ENCODE measurements around the gene TRIM72. TPM values are rescaled to one million over a fixed set of nuclear protein-coding genes. Genes with fewer than 3 reads are reported as not detected.

TRIM72 gene
- total RNA-seq, 1 experiment from 2014 or later, result 1.8 TPM

DNA sequence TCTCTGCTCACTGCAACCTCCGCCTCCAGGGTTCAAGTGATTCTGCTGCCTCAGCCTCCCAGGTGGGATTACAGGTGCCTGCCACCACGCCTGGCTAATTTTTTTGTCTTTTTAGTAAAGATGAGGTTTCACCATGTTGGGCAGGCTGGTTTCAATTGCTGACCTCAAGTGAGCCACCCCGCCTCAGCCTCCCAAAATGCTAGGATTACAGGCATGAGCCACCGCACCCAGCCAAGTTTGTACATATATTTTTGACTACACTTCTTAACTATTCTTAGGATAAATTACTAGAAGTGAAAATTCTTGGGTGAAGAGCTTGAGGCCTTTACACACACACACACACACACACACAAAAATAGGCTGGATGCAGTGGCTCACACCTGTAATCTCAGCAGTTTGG is 44.4 kb downstream of the TRIM72 start (continued):
- no peak for TF ChIP-seq MYBL2 (CRISPR knock-in tag; IDR thresholded peaks at IDR 0.05)
- TF ChIP-seq TP53 (CRISPR knock-in tag; IDR thresholded peaks at IDR 0.05), result no peak

DNA sequence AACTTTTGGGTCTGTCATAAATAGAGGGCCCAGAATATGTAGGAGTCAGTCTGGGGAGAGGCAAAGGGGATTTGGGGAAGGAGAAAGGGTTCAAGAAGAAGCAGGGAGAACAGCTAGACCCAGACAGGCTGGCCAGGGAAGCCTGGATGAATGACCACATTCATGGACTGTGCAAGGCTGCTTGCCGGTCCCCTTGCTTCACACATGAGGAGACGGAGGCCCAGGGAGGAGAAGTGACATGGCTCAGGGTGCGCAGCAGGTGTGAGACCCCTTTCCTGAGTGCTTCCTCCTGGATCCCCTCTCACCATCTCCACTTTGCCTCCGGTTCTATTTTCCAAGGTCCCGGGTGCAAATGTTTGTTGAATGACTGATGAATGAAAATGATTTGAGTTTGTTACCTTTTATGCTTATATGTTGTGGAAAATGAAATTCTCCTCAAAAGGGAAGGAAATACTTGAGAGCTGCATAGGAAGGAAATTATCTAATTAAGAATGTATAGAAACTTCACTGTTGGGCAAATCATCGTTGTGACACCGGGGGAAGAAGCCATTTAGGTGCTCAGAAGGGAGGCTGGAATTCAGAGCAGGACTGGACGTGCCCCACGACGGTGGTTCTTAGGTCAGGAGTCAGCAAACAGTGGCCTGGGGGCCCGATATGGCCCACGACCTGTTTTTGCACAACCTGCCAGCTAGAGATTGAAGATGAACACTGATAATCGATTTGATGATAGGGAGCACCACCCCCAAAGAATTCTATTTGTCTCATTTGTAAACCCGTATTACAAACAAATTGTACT is 46.4 kb downstream of the TRIM72 start:
- peaks cover 6% of the 10 kb centered on the region; the same call in 1 of the 2 replicates for H3K27me3 Mint-ChIP-seq (ENCODE audit: low read depth)
- POLR2A ChIA-PET, result no interaction called here
- H3K4me1 Mint-ChIP-seq, result peaks cover 3% of the 10 kb centered on the region
- no peak for ATAC-seq
- CTCF ChIA-PET, result no interaction called here
- no peak overlapping the region for H3K4me3 Mint-ChIP-seq
- no peaks in the 10 kb centered on the region for H3K9me3 Mint-ChIP-seq
- no peak overlapping the region for H3K27ac Mint-ChIP-seq
- TF ChIP-seq, protein P1, sequence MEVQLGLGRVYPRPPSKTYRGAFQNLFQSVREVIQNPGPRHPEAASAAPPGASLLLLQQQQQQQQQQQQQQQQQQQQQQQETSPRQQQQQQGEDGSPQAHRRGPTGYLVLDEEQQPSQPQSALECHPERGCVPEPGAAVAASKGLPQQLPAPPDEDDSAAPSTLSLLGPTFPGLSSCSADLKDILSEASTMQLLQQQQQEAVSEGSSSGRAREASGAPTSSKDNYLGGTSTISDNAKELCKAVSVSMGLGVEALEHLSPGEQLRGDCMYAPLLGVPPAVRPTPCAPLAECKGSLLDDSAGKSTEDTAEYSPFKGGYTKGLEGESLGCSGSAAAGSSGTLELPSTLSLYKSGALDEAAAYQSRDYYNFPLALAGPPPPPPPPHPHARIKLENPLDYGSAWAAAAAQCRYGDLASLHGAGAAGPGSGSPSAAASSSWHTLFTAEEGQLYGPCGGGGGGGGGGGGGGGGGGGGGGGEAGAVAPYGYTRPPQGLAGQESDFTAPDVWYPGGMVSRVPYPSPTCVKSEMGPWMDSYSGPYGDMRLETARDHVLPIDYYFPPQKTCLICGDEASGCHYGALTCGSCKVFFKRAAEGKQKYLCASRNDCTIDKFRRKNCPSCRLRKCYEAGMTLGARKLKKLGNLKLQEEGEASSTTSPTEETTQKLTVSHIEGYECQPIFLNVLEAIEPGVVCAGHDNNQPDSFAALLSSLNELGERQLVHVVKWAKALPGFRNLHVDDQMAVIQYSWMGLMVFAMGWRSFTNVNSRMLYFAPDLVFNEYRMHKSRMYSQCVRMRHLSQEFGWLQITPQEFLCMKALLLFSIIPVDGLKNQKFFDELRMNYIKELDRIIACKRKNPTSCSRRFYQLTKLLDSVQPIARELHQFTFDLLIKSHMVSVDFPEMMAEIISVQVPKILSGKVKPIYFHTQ (CRISPR knock-in tag; IDR thresholded peaks at IDR 0.05), result no peak
- TF ChIP-seq, protein P2, sequence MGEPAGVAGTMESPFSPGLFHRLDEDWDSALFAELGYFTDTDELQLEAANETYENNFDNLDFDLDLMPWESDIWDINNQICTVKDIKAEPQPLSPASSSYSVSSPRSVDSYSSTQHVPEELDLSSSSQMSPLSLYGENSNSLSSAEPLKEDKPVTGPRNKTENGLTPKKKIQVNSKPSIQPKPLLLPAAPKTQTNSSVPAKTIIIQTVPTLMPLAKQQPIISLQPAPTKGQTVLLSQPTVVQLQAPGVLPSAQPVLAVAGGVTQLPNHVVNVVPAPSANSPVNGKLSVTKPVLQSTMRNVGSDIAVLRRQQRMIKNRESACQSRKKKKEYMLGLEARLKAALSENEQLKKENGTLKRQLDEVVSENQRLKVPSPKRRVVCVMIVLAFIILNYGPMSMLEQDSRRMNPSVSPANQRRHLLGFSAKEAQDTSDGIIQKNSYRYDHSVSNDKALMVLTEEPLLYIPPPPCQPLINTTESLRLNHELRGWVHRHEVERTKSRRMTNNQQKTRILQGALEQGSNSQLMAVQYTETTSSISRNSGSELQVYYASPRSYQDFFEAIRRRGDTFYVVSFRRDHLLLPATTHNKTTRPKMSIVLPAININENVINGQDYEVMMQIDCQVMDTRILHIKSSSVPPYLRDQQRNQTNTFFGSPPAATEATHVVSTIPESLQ (CRISPR knock-in tag; IDR thresholded peaks at IDR 0.05), result no peak
- no peak for TF ChIP-seq ETV6 (CRISPR knock-in tag; IDR thresholded peaks at IDR 0.05)
- TF ChIP-seq, protein P3, sequence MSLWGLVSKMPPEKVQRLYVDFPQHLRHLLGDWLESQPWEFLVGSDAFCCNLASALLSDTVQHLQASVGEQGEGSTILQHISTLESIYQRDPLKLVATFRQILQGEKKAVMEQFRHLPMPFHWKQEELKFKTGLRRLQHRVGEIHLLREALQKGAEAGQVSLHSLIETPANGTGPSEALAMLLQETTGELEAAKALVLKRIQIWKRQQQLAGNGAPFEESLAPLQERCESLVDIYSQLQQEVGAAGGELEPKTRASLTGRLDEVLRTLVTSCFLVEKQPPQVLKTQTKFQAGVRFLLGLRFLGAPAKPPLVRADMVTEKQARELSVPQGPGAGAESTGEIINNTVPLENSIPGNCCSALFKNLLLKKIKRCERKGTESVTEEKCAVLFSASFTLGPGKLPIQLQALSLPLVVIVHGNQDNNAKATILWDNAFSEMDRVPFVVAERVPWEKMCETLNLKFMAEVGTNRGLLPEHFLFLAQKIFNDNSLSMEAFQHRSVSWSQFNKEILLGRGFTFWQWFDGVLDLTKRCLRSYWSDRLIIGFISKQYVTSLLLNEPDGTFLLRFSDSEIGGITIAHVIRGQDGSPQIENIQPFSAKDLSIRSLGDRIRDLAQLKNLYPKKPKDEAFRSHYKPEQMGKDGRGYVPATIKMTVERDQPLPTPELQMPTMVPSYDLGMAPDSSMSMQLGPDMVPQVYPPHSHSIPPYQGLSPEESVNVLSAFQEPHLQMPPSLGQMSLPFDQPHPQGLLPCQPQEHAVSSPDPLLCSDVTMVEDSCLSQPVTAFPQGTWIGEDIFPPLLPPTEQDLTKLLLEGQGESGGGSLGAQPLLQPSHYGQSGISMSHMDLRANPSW (CRISPR knock-in tag; conservative IDR thresholded peaks at IDR 0.05; ENCODE audit: low read depth), result no peak
- no peak for DNase-seq (ENCODE audit: low spot score)
- no peaks in the 10 kb centered on the region for H3K36me3 Mint-ChIP-seq

DNA sequence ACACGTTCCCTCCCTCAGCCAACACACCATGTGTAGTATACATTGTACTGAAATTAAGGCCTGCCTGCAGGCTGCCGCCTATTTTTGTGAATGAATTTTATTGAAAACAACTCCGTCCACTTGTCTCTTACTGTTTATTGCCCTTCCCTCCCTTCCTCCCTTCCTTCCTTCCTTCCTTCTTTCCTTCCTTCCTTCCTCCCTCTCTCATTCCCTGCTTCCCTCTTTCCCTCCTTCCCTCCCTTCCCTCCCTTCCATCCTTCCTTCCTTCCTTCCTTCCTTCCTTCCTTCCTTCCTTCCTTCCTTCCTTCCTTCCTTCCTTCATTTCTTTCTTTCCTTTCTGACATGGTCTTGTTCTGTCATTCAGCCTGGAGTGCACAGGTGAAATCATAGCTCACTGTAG is 48.2 kb downstream of the TRIM72 start:
- no peak for ATAC-seq
- CTCF ChIA-PET, result no interaction called here
- no peaks in the 10 kb centered on the region for H3K9me3 Mint-ChIP-seq
- TF ChIP-seq, protein P4, sequence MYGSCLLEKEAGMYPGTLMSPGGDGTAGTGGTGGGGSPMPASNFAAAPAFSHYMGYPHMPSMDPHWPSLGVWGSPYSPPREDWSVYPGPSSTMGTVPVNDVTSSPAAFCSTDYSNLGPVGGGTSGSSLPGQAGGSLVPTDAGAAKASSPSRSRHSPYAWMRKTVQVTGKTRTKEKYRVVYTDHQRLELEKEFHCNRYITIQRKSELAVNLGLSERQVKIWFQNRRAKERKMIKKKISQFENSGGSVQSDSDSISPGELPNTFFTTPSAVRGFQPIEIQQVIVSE (CRISPR knock-in tag; IDR thresholded peaks at IDR 0.05; ENCODE audit: borderline replicate concordance), result no peak
- TF ChIP-seq ZNF121 (CRISPR knock-in tag; IDR thresholded peaks at IDR 0.05) (no peak), TEAD4 (CRISPR knock-in tag; IDR thresholded peaks at IDR 0.05) (no peak), RELA (CRISPR knock-in tag; IDR thresholded peaks at IDR 0.05; ENCODE audit: borderline replicate concordance) (no peak)
- TF ChIP-seq, protein P3 (CRISPR knock-in tag; conservative IDR thresholded peaks at IDR 0.05; ENCODE audit: low read depth), result no peak
- TF ChIP-seq, protein P5, sequence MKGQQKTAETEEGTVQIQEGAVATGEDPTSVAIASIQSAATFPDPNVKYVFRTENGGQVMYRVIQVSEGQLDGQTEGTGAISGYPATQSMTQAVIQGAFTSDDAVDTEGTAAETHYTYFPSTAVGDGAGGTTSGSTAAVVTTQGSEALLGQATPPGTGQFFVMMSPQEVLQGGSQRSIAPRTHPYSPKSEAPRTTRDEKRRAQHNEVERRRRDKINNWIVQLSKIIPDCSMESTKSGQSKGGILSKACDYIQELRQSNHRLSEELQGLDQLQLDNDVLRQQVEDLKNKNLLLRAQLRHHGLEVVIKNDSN (CRISPR knock-in tag; IDR thresholded peaks at IDR 0.05), result no peak
- TF ChIP-seq, protein P6, sequence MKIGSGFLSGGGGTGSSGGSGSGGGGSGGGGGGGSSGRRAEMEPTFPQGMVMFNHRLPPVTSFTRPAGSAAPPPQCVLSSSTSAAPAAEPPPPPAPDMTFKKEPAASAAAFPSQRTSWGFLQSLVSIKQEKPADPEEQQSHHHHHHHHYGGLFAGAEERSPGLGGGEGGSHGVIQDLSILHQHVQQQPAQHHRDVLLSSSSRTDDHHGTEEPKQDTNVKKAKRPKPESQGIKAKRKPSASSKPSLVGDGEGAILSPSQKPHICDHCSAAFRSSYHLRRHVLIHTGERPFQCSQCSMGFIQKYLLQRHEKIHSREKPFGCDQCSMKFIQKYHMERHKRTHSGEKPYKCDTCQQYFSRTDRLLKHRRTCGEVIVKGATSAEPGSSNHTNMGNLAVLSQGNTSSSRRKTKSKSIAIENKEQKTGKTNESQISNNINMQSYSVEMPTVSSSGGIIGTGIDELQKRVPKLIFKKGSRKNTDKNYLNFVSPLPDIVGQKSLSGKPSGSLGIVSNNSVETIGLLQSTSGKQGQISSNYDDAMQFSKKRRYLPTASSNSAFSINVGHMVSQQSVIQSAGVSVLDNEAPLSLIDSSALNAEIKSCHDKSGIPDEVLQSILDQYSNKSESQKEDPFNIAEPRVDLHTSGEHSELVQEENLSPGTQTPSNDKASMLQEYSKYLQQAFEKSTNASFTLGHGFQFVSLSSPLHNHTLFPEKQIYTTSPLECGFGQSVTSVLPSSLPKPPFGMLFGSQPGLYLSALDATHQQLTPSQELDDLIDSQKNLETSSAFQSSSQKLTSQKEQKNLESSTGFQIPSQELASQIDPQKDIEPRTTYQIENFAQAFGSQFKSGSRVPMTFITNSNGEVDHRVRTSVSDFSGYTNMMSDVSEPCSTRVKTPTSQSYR (CRISPR knock-in tag; IDR thresholded peaks at IDR 0.05), result no peak
- TF ChIP-seq, protein P7, sequence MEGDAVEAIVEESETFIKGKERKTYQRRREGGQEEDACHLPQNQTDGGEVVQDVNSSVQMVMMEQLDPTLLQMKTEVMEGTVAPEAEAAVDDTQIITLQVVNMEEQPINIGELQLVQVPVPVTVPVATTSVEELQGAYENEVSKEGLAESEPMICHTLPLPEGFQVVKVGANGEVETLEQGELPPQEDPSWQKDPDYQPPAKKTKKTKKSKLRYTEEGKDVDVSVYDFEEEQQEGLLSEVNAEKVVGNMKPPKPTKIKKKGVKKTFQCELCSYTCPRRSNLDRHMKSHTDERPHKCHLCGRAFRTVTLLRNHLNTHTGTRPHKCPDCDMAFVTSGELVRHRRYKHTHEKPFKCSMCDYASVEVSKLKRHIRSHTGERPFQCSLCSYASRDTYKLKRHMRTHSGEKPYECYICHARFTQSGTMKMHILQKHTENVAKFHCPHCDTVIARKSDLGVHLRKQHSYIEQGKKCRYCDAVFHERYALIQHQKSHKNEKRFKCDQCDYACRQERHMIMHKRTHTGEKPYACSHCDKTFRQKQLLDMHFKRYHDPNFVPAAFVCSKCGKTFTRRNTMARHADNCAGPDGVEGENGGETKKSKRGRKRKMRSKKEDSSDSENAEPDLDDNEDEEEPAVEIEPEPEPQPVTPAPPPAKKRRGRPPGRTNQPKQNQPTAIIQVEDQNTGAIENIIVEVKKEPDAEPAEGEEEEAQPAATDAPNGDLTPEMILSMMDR (IDR thresholded peaks at IDR 0.05), result no peak

More for the DNA sequence above, 48.2 kb downstream of the TRIM72 start:
- POLR2A ChIA-PET, result no interaction called here
- Mint-ChIP-seq H3K36me3 (no peaks in the 10 kb centered on the region), H3K4me3 (no peak overlapping the region), H3K27me3 (ENCODE audit: low read depth) (peaks cover 6% of the 10 kb centered on the region; the same call in 1 of the 2 replicates), H3K27ac (no peak overlapping the region), H3K4me1 (peaks cover 8% of the 10 kb centered on the region)
- DNase-seq (ENCODE audit: low spot score), result no peak
